ENCODE data around the gene CAVIN4. TPM values are rescaled to one million over a fixed set of nuclear protein-coding genes. Genes with fewer than 3 reads are reported as not detected.

The CAVIN4 gene
- total RNA-seq, 4 donors from 2014 or later, result 1.0 to 4.2 (median 1.6) TPM

- H3K36me3 ChIP-seq, result no peaks in the 10 kb centered on the region
- H3K4me1 ChIP-seq, result no peaks in the 10 kb centered on the region
- no peaks in the 10 kb centered on the region for H3K9me3 ChIP-seq
- H3K4me3 ChIP-seq (replicated peaks in 1 of 3), result no peak overlapping the region
- intact Hi-C loops (cut with DNase I), result no loop called here
- WGBS, 2 donors, result 84% methylated on average over 7 of the region's 7 CpGs
- no peak for DNase-seq
- TF ChIP-seq CTCF (IDR thresholded peaks at IDR 0.05) (no peak), POLR2A (IDR thresholded peaks at IDR 0.05) (no peak)
- no peaks in the 10 kb centered on the region for H3K27me3 ChIP-seq
- H3K27ac ChIP-seq, result no peak overlapping the region
Measured at GRCh38 chr9:100581081-100581480, 3.2 kb downstream of the CAVIN4 start.

- H3K4me3 ChIP-seq (replicated peaks in 1 of 3), result no peak overlapping the region
- H3K4me1 ChIP-seq, result no peaks in the 10 kb centered on the region
- TF ChIP-seq POLR2A (IDR thresholded peaks at IDR 0.05) (no peak), CTCF (IDR thresholded peaks at IDR 0.05) (no peak)
- WGBS, 2 donors, result 91 to 94% methylated on average over 4 of the region's 4 CpGs
- intact Hi-C loops (cut with DNase I), result no loop called here
- no peaks in the 10 kb centered on the region for H3K9me3 ChIP-seq
- no peak overlapping the region for H3K27ac ChIP-seq
- DNase-seq, result no peak
- no peaks in the 10 kb centered on the region for H3K36me3 ChIP-seq
- no peaks in the 10 kb centered on the region for H3K27me3 ChIP-seq
Measured at GRCh38 chr9:100581661-100582060, 3.8 kb downstream of the CAVIN4 start.

GRCh38 chr9:100583014-100583802 is 5.3 kb downstream of the CAVIN4 start:
- TF ChIP-seq POLR2A (IDR thresholded peaks at IDR 0.05) (no peak), CTCF (IDR thresholded peaks at IDR 0.05) (no peak)
- no peak for DNase-seq
- Histone ChIP-seq H3K27ac (no peak overlapping the region), H3K4me3 (replicated peaks in 1 of 3) (no peak overlapping the region), H3K4me1 (no peaks in the 10 kb centered on the region), H3K36me3 (no peaks in the 10 kb centered on the region), H3K27me3 (no peaks in the 10 kb centered on the region), H3K9me3 (no peaks in the 10 kb centered on the region)
- intact Hi-C loops (cut with DNase I), result no loop called here
- whole genome bisulfite sequencing, 2 donors, result 95 to 98% methylated on average over 5 of the region's 5 CpGs

GRCh38 chr9:100584951-100585350 is 7.1 kb downstream of the CAVIN4 start:
- TF ChIP-seq POLR2A (IDR thresholded peaks at IDR 0.05) (no peak), CTCF (IDR thresholded peaks at IDR 0.05) (no peak)
- Histone ChIP-seq H3K27ac (no peak overlapping the region), H3K4me1 (no peaks in the 10 kb centered on the region), H3K27me3 (no peaks in the 10 kb centered on the region), H3K4me3 (replicated peaks in 1 of 3) (no peak overlapping the region), H3K36me3 (no peaks in the 10 kb centered on the region), H3K9me3 (no peaks in the 10 kb centered on the region)
- DNase-seq, result no peak
- intact Hi-C loops (cut with DNase I), result no loop called here
- WGBS, 2 donors, result 88 to 91% methylated on average over 4 of the region's 4 CpGs

- WGBS, 2 donors, result 57 to 64% methylated on average over 7 of the region's 7 CpGs
- intact Hi-C loops (cut with DNase I), result no loop called here
Measured at GRCh38 chr9:100586093-100586492, 8.2 kb downstream of the CAVIN4 start.

More at GRCh38 chr9:100586093-100586492, 8.2 kb downstream of the CAVIN4 start:
- peak in 1 of 2 donors; percentile 22 for DNase-seq
- no peak overlapping the region for H3K27ac ChIP-seq
- TF ChIP-seq CTCF (IDR thresholded peaks at IDR 0.05), result no peak
- no peak for TF ChIP-seq POLR2A (IDR thresholded peaks at IDR 0.05)
- H3K27me3 ChIP-seq, result no peaks in the 10 kb centered on the region
- H3K9me3 ChIP-seq, result no peaks in the 10 kb centered on the region
- H3K36me3 ChIP-seq, result no peaks in the 10 kb centered on the region
- H3K4me1 ChIP-seq, result no peaks in the 10 kb centered on the region
- no peak overlapping the region for H3K4me3 ChIP-seq (replicated peaks in 1 of 3)

Data from thyroid gland (tissue), 4 donors.